PFSK-1 (cell line): ENCODE results near the gene IGF1R.

Experiments
- FOXP2 ChIP-seq: optimal IDR thresholded peaks from 2 replicates; pipeline ENCODE3; 2011; ENCODE audit warnings: borderline replicate concordance, control low read depth, inconsistent platforms; ENCODE audit not compliant: insufficient read depth; ENCODE audit errors: extremely low read length, extremely low read depth
- POLR2AphosphoS5 ChIP-seq: IDR thresholded peaks from 2 replicates; pipeline ENCODE4 v1.6.1; 2012; ENCODE audit warnings: low read depth, mild to moderate bottlenecking, control low read depth, low read length, moderate library complexity
- SIN3A ChIP-seq: IDR thresholded peaks from 2 replicates; pipeline ENCODE4 v1.6.1; 2012; ENCODE audit warnings: mild to moderate bottlenecking, low read length, moderate library complexity, borderline replicate concordance; ENCODE audit not compliant: insufficient read depth
- TAF1 ChIP-seq: IDR thresholded peaks from 2 replicates; pipeline ENCODE4 v1.6.1; 2012; ENCODE audit warnings: low read length, control low read depth, borderline replicate concordance; ENCODE audit not compliant: insufficient read depth
- TF ChIP-seq, protein P1 (sequence below), 2 experiments: IDR thresholded peaks; 2 replicates each; pipeline versions ENCODE4 v1.6.1 to v1.8.0; 2011 to 2012; ENCODE audit warnings: low read depth in 2 of 2, low read length in 2 of 2, control low read depth in 1 of 2, inconsistent platforms in 1 of 2, mild to moderate bottlenecking in 1 of 2, moderate library complexity in 1 of 2; ENCODE audit not compliant: insufficient read depth in 1 of 2

DNA sequence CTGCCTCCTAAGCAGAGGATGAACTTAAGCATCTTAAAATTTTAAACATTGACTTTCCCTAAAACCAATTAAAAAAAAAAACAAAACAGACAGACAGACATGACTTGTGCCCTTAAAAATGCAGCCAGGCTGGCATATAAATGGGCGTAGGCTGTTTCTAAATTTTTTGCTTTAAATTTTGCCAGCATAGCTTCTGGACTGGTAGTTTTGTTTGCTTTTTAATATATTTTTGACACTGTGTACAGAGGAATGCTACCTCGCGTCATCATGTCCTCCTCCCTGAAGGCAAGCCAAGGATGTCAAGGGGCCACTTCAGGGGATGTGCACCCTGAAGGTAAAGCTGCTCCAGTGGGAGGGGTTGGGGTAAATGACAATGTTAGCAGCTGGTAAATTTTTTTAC, 224.4 kb downstream of the IGF1R start:
- TF ChIP-seq, protein P1, sequence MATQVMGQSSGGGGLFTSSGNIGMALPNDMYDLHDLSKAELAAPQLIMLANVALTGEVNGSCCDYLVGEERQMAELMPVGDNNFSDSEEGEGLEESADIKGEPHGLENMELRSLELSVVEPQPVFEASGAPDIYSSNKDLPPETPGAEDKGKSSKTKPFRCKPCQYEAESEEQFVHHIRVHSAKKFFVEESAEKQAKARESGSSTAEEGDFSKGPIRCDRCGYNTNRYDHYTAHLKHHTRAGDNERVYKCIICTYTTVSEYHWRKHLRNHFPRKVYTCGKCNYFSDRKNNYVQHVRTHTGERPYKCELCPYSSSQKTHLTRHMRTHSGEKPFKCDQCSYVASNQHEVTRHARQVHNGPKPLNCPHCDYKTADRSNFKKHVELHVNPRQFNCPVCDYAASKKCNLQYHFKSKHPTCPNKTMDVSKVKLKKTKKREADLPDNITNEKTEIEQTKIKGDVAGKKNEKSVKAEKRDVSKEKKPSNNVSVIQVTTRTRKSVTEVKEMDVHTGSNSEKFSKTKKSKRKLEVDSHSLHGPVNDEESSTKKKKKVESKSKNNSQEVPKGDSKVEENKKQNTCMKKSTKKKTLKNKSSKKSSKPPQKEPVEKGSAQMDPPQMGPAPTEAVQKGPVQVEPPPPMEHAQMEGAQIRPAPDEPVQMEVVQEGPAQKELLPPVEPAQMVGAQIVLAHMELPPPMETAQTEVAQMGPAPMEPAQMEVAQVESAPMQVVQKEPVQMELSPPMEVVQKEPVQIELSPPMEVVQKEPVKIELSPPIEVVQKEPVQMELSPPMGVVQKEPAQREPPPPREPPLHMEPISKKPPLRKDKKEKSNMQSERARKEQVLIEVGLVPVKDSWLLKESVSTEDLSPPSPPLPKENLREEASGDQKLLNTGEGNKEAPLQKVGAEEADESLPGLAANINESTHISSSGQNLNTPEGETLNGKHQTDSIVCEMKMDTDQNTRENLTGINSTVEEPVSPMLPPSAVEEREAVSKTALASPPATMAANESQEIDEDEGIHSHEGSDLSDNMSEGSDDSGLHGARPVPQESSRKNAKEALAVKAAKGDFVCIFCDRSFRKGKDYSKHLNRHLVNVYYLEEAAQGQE (IDR thresholded peaks at IDR 0.05; ENCODE audit: insufficient read depth in 1 of 2, low read depth in 2 of 2, low read length in 2 of 2), result no peak
- TF ChIP-seq POLR2AphosphoS5 (no peak), TAF1 (no peak), SIN3A (no peak), FOXP2 (no peak)
